ENCODE results near the gene AFG3L2.

AFG3L2 gene

DNA sequence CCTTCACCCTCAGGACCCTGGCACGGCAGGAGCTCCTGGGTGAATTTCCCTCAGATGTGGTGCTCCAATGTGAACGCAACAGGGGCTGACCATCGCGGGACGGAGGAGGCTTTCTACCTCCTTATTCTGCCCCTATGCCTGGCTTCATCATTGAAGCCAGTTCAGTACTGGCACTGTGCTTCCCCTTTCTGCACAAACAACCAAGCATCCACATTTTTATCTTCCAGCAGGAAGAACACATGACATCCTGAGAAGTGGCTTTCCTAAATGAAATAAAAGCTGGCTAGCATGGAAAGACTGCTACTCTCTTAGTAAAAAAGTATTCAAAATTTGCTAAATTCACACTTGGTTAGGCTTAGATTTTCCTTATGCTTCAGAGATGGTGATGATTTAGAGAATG lies 24.8 kb downstream of the AFG3L2 start:
- no peak for DNase-seq

DNA sequence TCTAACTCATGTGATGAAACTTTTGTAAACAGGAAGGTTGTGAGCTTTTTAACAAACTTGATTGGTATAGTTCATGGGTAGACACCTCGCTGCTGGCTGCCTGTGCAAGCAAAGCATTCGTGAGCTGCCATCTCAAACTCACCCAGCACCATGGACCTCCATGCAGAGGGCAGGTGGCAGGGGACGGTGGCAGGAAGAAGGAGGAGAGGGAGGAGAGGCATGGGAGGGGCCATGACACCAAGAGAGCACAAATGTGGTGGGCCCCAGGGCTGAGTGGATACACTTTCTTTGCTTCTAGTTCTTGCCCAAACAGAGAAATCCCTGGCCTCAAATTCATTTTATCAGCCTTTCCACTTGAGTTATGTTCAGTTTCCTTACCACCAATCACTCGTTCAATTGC lies 29.1 kb downstream of the AFG3L2 start:
- DNase-seq: no peak

DNA sequence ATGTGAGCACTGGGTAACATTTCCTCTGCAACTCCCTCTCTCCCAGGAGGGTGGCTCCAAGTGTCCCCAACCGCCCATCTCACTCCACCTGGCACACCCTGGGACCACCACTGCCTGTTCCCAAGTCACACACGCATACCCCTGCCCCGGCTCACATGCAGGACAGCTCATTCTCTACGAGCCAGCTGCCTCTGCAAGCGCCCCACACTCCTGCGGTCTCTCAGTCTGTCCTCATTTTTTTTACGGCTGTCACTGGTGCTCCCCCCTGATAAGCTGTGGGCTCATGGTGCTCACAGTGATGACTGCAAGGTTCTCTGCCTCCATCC lies 30.8 kb downstream of the AFG3L2 start:
- no peak for DNase-seq

DNA sequence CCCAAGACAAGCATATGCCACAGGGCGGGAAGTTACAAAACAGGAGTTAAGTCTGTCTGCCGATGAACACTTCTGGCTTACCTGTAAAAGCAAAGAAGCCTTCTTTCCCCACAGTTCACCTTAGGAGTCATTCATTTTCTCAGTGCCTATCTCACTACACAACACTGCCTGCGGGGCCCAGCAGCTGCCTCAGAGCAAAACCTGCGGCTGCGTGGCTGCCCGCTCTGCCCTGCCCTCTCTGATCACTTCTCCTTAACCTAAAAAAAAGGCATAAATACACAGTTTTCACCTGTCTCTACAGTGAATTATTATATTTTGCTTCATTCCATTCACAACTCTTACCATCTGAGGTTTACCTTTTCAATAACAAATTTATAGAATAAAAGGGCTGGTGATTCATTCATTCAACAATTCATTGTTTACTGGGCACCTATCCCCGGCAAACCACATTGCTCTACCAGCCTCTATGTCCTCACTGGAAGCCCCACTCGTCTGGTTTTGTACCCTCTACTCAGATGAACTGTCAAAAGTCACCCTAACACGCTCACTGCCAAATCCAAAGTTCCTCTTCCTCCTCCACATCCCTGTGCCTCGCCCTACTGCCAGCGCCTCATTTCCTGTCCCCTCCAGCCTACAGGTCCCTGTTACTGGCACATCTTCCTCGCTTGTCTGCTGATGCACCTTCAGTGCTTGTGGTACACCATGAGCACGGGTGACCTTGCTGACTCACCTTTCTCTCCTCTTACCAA lies 31.4 kb downstream of the AFG3L2 start:
- no peak for DNase-seq

DNA sequence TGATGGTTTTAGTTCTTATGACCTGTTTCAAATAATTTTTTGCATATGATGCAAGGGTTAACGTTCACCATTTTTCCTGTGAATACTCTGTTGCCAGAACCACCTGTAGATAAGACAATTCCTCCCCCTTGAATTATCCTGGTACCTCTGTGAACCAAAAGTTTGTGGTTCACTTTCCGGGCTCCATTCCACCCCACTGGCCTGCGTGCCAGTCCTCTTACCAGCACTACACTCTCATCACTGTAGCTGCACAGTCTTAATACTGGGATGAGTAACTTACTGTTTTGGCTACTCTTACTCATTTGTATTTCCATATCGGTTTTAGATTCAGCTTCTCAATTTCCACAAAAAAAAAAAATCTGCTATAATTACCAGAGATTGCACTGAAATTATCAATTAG lies 34.4 kb downstream of the AFG3L2 start:
- DNase-seq: no peak

DNA sequence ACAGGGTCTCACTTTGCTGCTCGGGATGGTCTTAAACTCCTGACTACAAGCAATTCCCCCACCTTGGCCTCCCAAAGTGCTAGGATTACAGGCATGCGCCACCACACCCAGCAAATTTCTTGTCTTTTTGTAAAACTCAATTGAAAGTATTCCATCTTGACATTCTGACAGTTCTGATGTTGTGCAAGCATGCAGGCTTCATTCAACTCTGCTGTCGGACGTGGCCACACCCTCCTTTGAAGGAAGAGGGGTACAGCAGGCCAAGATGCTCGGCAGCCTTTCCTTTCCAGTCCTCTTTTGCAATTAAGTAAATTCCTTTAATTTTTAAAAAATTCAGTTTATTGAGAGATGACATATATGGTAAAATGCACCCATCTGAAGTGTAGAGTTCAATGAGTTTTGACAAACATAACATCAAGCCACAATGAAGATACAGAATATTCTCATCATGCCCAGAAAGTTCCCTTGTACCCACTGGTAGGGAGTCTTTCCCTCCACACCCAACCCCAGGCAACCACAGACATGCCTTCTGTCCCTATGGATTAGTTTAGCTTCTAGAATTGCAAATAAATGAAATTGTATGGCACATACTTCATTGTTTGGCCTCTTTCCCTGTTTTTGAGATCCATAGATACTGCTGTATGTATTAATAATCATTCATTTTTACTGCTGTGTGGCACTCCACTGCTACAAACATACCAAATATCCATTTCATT lies 35.9 kb downstream of the AFG3L2 start:
- DNase-seq: no peak

DNA sequence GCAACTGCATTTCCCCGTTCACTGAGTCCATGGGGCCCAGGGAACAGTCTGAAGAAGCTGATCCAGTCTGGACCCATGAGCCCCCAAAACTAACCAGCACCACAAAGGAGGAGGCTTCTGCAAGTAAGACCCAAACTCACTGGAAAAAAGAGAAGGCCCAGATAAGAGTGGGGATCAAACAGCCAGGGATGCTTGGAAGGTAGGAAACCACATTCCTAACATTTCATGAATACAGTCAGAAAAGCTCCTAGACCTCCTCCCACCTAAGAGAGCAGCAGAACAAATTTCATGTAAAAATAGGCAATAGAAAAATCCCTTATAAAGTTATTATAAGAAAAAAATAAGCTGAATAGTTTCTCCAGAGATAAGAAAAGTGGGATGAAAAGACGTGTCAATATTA lies 38.6 kb downstream of the AFG3L2 start:
- DNase-seq: no peak

DNA sequence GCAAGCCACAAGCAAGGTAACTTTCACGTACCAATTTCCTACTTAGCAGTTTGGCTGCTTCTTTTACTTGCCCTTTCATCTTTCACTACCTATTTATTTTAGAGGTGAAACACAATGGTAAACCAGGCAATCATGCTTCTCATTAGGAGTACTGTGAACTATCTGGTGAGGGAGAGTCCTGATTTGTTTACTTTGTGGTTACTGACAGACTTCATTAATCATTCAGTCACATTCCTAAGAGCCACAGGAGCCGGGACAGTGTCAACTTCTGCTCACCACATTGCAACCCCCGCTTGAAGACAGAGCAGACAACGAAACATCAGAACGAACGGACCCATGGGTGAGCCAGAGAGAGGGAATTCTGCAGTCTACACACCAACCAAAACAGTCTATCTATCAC lies 40.1 kb downstream of the AFG3L2 start:
- DNase-seq: no peak

DNA sequence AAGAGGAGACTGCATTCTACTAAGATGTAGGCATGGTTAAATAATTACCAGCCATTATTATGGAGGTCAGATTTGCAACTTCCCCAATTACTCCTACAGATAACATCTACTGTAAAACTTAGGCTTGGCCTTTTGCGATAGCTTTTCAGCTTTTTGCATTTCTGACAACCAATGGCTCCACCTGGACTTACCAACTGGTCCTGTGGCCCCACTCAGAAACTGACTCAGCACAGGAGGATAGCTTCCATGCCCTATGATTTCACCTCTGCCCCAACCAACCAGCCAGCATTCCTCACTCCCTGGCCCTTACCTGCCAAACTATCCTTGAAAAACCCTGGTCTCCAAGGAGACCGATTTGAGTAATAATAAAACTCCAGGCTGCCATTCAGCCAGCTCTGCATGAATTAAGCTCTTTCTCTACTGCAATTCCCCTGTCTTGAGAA lies 40.8 kb downstream of the AFG3L2 start:
- no peak for DNase-seq

DNA sequence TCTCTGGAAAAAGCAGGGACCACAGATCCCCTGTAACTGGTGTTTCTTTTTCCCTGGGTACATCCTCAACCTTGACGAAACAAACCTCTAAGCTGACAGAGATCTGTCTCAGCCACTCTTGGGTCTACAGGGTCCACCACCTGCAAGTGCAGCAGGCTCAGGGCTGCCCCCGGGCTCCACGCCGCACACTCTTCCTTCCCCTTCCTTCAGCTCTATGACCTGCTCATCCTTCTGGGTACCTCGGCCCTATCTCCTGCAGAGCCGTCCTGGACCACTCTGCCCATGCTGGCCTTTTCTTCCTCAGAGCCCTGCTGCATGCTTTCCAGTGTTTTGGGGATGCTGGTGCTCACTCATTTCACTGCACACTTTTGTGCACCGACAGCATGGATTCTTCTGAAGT lies 41.5 kb downstream of the AFG3L2 start:
- no peak for DNase-seq

DNA sequence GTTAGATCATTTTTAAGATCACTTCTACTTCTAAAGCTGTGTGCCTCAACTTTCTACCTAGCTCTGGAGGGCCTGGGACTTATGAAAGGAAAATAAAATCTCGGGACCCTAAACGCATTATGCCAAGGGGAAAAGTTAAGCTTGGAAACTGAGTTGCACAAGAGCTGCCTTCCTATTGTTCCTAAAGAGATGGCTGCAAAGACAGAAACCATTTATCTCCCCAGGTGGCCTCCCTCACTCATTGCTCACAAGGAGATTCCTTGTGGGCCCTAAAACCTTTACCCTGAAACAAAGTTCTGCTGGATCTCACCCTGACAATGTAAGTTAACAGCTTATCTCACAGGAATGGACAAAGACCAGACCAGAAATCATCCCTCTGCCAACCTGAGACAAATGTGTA lies 42.2 kb downstream of the AFG3L2 start:
- DNase-seq: no peak

DNA sequence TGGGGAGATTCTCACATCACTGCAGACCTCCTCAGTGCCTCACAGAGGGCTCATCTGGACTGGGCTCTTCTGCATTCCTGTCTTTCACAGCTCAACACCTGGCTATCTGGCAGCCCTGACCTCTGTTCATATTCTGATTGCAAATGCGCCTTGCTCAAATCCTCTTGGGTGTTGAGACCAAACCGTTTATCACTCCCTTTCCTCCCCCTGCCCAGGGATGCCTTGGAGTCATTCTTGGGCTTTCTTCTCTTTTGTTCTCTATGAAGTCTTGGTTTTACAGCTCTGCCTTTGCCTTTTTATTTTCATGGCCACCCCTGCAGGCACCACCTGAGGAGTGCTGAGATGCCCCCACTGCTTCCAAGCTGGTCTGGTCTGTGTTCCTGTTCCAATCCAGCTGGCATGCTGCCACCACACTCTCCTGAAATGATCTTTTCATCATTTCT lies 42.6 kb downstream of the AFG3L2 start:
- DNase-seq: no peak

DNA sequence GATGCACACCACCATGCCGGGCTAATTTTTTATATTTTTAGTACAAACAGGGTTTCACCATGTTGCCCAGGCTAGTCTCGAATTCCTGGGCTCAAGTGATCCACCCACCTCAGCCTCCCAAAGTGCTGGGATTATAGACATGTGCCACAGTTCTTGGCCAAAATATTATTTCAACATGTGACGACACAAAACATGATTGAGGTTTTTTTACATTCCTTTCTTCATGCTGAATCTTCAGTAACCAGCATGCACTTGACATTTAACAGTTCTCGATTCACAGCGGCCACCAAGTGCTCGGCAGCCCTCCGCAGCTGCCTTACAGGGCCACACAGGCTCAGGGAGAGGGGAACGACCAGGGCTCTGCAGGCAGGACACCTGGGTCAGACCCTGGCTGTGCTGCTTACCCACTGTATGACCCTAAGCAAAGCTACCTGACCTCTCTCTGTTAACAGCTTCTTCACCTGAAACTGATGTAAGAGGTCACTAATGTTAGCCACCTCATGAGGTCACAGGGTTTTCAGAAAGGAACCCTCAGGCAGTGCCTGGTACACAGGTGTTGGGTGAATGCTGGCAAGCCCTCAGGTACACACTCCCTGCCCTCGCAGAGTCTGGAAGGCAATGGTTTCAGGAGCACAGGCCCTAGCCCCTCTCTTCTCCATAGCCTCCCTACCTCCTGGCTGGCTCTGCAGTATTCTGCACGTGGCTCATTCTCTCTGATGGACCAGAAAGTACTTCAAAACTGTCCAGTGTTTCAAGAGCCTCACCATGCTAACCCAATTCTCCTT lies 43.3 kb downstream of the AFG3L2 start:
- DNase-seq: no peak

DNA sequence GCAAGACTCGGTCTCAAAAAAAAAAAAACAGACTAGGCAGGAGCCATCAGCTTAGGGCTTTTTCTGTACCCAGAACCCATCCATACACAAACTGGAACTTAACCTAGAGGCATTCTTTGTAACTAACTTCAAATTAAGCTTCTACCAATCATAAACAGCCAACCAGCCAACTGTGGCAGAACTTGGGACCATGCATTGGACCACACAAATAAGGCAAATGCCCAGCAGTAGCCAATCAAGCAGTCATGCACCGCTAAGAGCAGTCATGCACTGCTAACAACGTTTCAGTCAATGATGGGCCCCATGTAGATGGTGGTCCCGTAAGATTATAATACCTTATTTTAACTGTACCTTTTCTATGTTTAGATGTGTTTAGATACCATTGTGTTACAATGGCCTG lies 46.3 kb downstream of the AFG3L2 start:
- DNase-seq: no peak

DNA sequence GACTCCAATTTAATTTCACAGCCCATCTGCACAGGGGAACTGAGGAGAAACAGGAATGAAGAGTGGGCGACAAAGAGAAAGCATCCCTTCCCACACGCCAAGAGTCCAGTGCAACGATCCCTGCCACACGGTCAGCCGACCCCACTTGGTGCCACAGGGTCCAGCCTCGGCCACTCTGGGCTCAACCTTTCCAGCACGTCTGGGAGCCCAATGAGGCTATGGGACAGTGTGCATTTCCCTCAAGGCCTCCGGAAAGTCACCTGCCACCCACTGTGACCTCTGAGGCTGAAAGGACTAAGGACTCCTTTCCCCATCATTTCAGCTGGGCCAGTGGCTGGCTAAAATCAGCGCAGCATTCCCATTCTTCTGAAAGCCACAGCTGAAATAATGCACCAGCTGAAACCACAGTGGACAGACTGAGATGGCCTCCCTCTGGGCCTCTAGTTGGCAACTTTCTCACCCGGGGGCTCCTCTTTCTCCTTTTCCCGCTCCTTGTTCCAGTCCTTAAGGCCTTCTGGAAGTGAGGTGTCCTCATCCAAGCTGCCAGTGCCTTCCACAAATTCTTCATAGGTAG lies 47.8 kb downstream of the AFG3L2 start:
- DNase-seq: no peak

DNA sequence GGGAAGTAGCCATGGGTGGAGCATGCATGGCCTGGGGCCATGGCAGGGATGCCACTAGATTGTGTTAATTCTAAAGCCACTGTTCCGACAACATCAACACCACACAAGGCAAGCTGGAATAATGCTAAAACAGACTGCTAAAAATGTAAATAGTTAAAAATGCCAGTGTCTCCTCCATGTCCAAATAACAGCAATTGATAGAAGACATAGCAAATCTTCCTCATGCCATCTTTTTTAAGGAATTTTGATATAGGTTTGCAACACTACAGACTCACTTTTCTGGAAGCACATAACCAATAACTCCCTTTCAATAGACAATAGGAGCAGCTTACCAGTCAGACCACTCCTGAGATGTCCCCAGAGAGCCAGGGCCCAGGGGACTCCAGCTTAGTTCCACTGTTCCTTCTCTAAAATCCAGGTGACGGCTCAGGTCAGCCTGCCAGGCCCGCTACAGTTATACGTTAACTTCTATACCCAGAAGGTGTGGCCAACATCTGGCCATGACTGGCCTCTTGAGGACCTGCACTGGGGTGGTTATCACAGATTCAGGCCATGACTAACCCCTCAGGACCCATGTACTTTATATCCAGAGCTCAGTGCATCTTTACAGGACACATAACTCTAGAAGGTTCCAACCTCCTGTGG lies 48.7 kb downstream of the AFG3L2 start:
- DNase-seq: no peak

DNA sequence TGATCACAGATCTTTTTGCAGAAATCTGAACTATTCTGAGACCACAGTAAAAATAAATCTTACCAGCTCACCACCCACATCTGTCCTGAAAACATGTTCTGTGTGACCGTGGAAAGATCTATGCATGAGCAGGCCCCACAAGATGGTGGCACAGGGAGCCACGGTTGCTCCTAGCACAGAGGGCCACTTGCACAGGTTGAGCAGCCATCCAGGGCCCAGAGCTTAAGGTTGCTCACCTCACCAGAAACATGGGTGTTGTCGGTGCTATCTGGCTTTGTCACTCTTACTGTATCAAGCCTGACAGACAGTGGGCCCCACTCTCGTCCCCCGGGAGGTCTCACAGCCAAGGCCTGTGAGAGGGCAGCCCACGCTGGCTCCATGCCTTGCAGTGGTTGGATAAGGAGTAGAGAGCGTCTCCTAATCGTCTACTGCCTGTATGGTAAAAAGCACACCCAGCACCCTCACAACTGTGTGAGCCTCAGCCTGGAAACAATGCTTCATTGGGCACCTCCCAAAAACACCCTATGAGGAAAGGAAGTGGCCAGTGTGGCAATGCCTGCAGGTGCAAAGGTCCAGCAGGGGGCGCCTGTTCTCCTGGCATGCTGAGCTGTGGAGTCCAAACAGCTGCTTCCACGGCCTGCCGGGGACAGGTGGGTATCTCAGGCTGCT lies 49.4 kb downstream of the AFG3L2 start:
- peak; percentile 71 for DNase-seq

DNA sequence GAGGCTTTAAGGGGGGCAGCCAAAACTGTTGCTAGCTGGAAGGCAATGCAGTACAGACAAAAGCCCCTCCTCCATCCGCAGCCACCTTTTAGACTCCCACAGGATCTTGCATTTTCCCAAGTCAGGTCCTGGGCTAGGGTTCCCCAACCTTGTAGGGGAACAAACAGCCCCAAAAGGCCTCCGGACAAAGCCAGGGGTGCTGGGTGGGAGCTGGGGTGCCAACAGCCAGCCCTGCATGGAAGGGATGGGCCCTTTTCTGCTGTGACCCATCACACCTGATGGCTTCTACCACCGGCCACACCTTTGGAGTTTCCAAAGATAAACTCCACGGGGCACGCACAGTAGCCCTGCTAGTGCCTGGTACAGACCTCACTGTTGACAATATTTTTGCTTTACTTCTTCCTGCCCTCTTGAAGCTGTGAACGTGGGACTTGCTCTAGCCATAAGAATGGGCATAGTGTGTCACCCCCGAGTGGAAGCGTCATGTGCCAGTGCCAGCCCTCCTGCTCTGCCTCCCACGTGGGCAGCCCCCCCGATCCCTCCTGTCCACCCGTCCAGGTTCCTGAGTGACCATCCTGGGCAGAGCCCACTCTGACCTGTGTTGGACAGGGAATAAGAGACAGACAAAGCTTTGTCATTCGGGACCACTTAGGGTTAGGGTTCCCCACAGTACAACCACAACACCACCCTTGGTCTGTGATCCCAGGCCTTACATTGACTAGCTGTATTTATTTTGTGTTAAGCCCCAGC lies 50.1 kb downstream of the AFG3L2 start:
- no peak for DNase-seq

DNA sequence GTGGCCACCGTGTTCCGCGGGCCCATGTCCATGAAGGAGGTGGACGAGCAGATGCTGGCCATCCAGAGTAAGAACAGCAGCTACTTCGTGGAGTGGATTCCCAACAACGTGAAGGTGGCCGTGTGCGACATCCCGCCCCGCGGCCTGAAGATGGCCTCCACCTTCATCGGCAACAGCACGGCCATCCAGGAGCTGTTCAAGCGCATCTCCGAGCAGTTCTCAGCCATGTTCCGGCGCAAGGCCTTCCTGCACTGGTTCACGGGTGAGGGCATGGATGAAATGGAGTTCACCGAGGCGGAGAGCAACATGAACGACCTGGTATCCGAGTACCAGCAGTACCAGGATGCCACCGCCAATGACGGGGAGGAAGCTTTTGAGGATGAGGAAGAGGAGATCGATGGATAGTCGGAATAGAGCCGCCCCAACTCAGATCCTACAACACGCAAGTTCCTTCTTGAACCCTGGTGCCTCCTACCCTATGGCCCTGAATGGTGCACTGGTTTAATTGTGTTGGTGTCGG lies 51.2 kb downstream of the AFG3L2 start:
- no peak for DNase-seq

DNA sequence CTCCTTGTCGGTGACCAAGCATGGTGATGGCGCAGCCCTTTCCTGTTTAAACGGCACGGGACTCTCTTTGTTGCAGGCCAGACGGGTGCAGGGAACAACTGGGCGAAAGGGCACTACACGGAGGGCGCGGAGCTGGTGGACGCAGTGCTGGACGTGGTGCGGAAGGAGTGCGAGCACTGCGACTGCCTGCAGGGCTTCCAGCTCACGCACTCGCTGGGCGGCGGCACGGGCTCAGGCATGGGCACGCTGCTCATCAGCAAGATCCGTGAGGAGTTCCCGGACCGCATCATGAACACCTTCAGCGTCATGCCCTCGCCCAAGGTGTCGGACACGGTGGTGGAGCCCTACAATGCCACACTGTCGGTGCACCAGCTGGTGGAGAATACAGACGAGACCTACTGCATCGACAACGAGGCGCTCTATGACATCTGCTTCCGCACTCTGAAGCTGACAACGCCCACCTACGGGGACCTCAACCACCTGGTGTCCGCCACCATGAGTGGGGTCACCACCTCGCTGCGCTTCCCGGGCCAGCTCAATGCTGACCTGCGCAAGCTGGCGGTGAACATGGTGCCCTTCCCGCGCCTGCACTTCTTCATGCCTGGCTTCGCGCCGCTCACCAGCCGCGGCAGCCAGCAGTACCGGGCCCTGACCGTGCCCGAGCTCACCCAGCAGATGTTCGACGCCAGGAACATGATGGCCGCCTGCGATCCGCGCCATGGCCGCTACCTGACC lies 51.9 kb downstream of the AFG3L2 start:
- no peak for DNase-seq

DNA sequence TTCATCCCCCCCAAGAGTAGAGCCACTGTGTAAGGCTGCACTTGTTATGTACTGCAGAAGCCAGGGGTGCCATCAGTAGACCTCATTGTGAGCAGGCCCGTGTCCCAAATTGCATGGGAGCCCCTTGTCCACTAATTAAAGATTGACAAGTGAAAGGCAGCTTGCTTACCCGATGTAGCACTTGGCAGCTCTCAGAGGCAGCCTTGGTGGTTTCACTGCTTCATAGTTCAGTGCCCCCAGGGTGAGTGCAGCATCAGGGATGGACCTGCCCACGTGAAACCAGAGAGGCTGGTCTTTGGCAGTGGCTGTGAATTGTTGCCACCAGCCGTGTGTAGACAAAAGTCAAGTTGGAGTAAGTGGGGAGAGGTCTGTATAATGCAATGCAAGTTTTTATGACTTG lies 55.7 kb downstream of the AFG3L2 start:
- DNase-seq: no peak
